Keratinocyte (primary cell): ENCODE measurements around the gene VOPP1. TPM values are rescaled to one million over a fixed set of nuclear protein-coding genes. Genes with fewer than 3 reads are reported as not detected.
"Not testable (repeated sequence)": the region's sequence is repeated elsewhere in the genome, so short reads cannot be mapped to it uniquely, and the experiment has no call there.

Source experiments
- DNase-seq: peaks from one replicate; pipeline ENCODE4 v3.0.0-alpha.2; 2011; ENCODE audit warnings: low read depth, missing footprints, low spot score
- FAIRE-seq: peaks from 2 replicates; lab custom pipeline; 2011; peaks lifted over from hg19 to GRCh38; lab: Jason Lieb, UNC
- H2AFZ ChIP-seq: 2 replicates; pipeline ENCODE4 v1.6.0; 2012; ENCODE audit warnings: low read length, control low read depth, inconsistent platforms; ENCODE audit not compliant: control insufficient read depth
- H3K27ac ChIP-seq: 2 replicates; pipeline ENCODE4 v1.5.1; 2011; ENCODE audit warnings: low read length; ENCODE audit not compliant: control insufficient read depth, insufficient read depth
- H3K27me3 ChIP-seq: 3 replicates; pipeline ENCODE4 v1.6.0; 2011; ENCODE audit warnings: low read length; ENCODE audit not compliant: control insufficient read depth, insufficient read depth; ENCODE audit errors: extremely low read depth
- H3K36me3 ChIP-seq, 2 experiments: 2 replicates in 1 of 2; 3 replicates in 1 of 2; pipeline ENCODE4 v1.5.1; 2011; ENCODE audit warnings: low read length in 2 of 2, mild to moderate bottlenecking in 1 of 2; ENCODE audit not compliant: control insufficient read depth in 2 of 2, insufficient read depth in 2 of 2; ENCODE audit errors: extremely low read depth in 1 of 2
- H3K4me1 ChIP-seq: 3 replicates; pipeline ENCODE4 v1.5.1; 2011; ENCODE audit warnings: low read length; ENCODE audit not compliant: control insufficient read depth, insufficient read depth; ENCODE audit errors: extremely low read depth
- H3K4me2 ChIP-seq: 3 replicates; pipeline ENCODE4 v1.6.0; 2011; ENCODE audit warnings: low read depth, low read length; ENCODE audit not compliant: control insufficient read depth, insufficient read depth; ENCODE audit errors: extremely low read depth
- H3K4me3 ChIP-seq, 3 experiments: fragments of 200-600 bp in 1 of 3; sonication (generic) in 1 of 3; 2 replicates in 2 of 3; 3 replicates in 1 of 3; pipeline ENCODE4 v1.5.1; 2011 to 2016; ENCODE audit warnings: low read length in 3 of 3, mild to moderate bottlenecking in 3 of 3, control low read depth in 2 of 3, inconsistent platforms in 1 of 3, low read depth in 1 of 3, mixed read lengths in 1 of 3, mixed run types in 1 of 3, moderate library complexity in 1 of 3; ENCODE audit not compliant: control insufficient read depth in 2 of 3, insufficient read depth in 2 of 3; ENCODE audit errors: extremely low read depth in 1 of 3
- H3K79me2 ChIP-seq: 2 replicates; pipeline ENCODE4 v1.6.0; 2012; ENCODE audit warnings: low read length; ENCODE audit not compliant: control insufficient read depth, insufficient read depth
- H3K9ac ChIP-seq: 3 replicates; pipeline ENCODE4 v1.6.0; 2011; ENCODE audit warnings: low read length; ENCODE audit not compliant: control insufficient read depth, insufficient read depth; ENCODE audit errors: extremely low read depth
- H3K9me1 ChIP-seq: 3 replicates; pipeline ENCODE4 v1.6.0; 2011; ENCODE audit warnings: low read length; ENCODE audit not compliant: control insufficient read depth, insufficient read depth; ENCODE audit errors: extremely low read depth
- H3K9me3 ChIP-seq: 2 replicates; pipeline ENCODE4 v1.5.1; 2012; ENCODE audit warnings: low read depth, low read length; ENCODE audit not compliant: control insufficient read depth
- H4K20me1 ChIP-seq: 3 replicates; pipeline ENCODE4 v1.6.0; 2011; ENCODE audit warnings: low read length; ENCODE audit not compliant: control insufficient read depth, insufficient read depth; ENCODE audit errors: extremely low read depth
- EZH2 ChIP-seq: IDR thresholded peaks from one replicate; pipeline ENCODE4 v1.6.1; 2012; ENCODE audit warnings: inconsistent platforms, mild to moderate bottlenecking, low read length, moderate library complexity
- dilution Hi-C: fragments of 300-500 bp; cut with MboI; formaldehyde crosslinking; loops from one replicate; pipeline ENCODE4 v1.7.0; 2020; ENCODE audit warnings: low sequenced_read_pairs; ENCODE audit not compliant: extremely low pct_ligation_motif_present
- polyA plus RNA-seq, 5 experiments: library from polyadenylated mRNA; depleted of rRNA in 3 of 5; stranded (reverse) in 3 of 5; stranded (forward) in 1 of 5; unstranded in 1 of 5; fragments of >200 nt; gene quantifications; 1 replicate in 1 of 5; 2 replicates in 3 of 5; 3 replicates in 1 of 5; pipeline versions ENCODE4 v1.2.1 to v1.2.3, GENCODE V29; 2011 to 2012; ENCODE audit warnings: missing spikeins in 2 of 5, low read depth in 1 of 5, low replicate concordance in 1 of 5
- TF ChIP-seq, protein P1 (sequence below), 3 experiments: IDR thresholded peaks in 1 of 3; conservative IDR thresholded peaks in 1 of 3; optimal IDR thresholded peaks in 1 of 3; 2 replicates in 2 of 3; 3 replicates in 1 of 3; pipeline versions ENCODE3 to v1.5.1; 2011; ENCODE audit warnings: low read length in 3 of 3, mild to moderate bottlenecking in 3 of 3, moderate library complexity in 2 of 3, control low read depth in 1 of 3, inconsistent platforms in 1 of 3; ENCODE audit not compliant: insufficient read depth in 2 of 3; ENCODE audit errors: extremely low read depth in 1 of 3

Gene VOPP1
- polyA plus RNA-seq, 1 donor (not counting 4 experiments of a cell fraction or from before 2014, with no cell fraction given): 49.2 TPM

DNA sequence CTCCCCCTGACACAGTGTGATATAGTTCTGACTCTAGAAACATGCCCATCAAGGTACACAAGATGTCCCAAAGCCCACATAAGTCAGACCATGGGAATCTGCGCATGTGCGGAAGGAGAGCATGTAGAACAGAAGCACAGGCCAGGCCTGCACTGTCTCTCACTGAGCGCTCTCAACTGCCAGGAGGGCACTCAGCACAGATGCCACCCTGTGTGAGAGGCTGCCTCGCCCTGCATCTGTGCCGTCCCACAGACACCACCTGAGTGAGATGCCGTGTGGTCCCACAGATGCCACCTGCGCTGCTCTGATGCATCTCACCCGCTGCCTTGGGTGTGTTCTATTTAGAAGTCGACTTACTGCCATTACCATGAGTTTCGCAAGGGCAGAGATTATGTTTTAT is 98.4 kb downstream of the VOPP1 start:
- Histone ChIP-seq H3K9me3 (no peaks in the 10 kb centered on the region), H3K9me1 (no peaks in the 10 kb centered on the region), H2AFZ (no peak overlapping the region), H3K27me3 (no peaks in the 10 kb centered on the region), H4K20me1 (no peaks in the 10 kb centered on the region), H3K79me2 (no peaks in the 10 kb centered on the region), H3K4me1 (no peaks in the 10 kb centered on the region), H3K4me3 (no peak overlapping the region), H3K4me2 (no peak overlapping the region), H3K36me3 (peaks cover 3 to 5% of the 10 kb centered on the region in 2 experiments), H3K9ac (no peak overlapping the region), H3K27ac (no peak overlapping the region)
- FAIRE-seq (no peak), DNase-seq (no peak)
- dilution Hi-C loops: no loop called here
- no peak for TF ChIP-seq EZH2
- TF ChIP-seq, protein P1, sequence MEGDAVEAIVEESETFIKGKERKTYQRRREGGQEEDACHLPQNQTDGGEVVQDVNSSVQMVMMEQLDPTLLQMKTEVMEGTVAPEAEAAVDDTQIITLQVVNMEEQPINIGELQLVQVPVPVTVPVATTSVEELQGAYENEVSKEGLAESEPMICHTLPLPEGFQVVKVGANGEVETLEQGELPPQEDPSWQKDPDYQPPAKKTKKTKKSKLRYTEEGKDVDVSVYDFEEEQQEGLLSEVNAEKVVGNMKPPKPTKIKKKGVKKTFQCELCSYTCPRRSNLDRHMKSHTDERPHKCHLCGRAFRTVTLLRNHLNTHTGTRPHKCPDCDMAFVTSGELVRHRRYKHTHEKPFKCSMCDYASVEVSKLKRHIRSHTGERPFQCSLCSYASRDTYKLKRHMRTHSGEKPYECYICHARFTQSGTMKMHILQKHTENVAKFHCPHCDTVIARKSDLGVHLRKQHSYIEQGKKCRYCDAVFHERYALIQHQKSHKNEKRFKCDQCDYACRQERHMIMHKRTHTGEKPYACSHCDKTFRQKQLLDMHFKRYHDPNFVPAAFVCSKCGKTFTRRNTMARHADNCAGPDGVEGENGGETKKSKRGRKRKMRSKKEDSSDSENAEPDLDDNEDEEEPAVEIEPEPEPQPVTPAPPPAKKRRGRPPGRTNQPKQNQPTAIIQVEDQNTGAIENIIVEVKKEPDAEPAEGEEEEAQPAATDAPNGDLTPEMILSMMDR (optimal IDR thresholded peaks at IDR 0.05 in 1 of 3, IDR thresholded peaks at IDR 0.05 in 1 of 3, conservative IDR thresholded peaks at IDR 0.05 in 1 of 3; ENCODE audit: extremely low read depth in 1 of 3, insufficient read depth in 2 of 3, low read length in 3 of 3): no peak

DNA sequence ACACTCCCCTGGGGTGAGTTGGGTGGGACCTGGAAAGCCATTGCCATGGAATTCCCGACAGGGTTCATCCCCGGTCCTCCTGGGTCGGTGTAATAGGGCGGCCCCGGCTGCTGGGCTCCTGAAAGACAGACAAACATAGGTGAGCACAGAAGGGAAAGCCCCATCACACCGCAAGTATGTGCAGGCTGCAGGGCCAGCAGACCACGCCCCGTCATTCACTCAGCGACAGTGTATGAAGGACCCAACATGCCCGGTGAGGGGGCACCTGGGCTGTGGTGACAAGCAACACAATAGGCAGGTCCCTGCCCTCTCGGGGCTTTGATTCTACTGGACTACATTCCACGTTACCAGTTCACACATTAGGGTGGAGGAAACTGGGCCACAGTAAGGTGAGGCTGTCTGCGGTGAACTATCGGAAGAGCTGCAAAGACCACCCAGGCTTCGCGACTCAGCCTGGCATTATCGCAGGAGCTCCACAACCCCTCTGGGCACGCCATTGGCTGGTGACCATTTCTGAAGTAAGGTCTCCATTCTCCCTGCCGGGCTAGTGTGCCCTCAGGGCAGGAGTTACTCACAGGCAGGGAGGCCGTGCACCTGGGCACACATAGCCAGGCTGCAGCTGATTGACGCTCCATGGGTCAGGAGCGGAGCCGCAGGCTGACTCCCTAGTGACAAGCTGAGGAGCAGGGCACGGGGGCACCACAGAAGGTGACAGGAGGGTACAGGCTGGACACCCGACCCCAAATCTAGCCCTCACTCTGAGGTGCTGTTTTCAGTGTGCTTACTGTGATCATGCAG is 99.2 kb downstream of the VOPP1 start:
- DNase-seq: no peak
- no peak for FAIRE-seq
- no peaks in the 10 kb centered on the region for H4K20me1 ChIP-seq
- no peaks in the 10 kb centered on the region for H3K9me3 ChIP-seq
- TF ChIP-seq EZH2: no peak
- TF ChIP-seq, protein P1 (optimal IDR thresholded peaks at IDR 0.05 in 1 of 3, IDR thresholded peaks at IDR 0.05 in 1 of 3, conservative IDR thresholded peaks at IDR 0.05 in 1 of 3; ENCODE audit: extremely low read depth in 1 of 3, insufficient read depth in 2 of 3, low read length in 3 of 3): no peak
- H2AFZ ChIP-seq: no peak overlapping the region
- H3K9me1 ChIP-seq: no peaks in the 10 kb centered on the region
- dilution Hi-C loops: no loop called here
- no peak overlapping the region for H3K4me3 ChIP-seq
- H3K9ac ChIP-seq: no peak overlapping the region
- H3K27me3 ChIP-seq: no peaks in the 10 kb centered on the region
- no peaks in the 10 kb centered on the region for H3K79me2 ChIP-seq
- H3K27ac ChIP-seq: no peak overlapping the region
- no peaks in the 10 kb centered on the region for H3K4me1 ChIP-seq
- peaks cover 3 to 6% of the 10 kb centered on the region in 2 experiments for H3K36me3 ChIP-seq
- no peak overlapping the region for H3K4me2 ChIP-seq

DNA sequence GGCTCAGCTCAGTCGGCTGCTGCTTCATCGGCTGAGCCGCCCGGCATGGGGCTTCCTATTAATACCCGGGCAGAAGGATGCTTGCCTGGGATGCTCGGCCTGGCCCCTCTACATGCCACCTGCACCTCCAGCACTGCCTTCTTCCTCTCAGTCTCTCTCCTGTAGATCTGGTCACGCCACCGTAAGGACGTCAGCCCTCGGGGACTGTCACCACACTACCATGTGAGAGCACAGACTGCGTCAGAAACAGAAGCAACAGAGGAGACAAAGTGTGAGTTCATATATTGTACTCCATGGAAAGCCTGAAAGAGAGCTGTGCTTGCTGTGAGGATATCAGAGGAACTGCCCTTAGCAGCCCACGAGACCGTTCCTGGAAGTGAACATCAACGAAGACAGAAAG is 99.9 kb downstream of the VOPP1 start:
- H3K9ac ChIP-seq, FAIRE-seq, H3K27ac ChIP-seq, H3K4me1 ChIP-seq, H3K4me3 ChIP-seq, H3K9me1 ChIP-seq, H3K36me3 ChIP-seq, H3K4me2 ChIP-seq, H3K79me2 ChIP-seq, H3K27me3 ChIP-seq, H4K20me1 ChIP-seq, DNase-seq, H2AFZ ChIP-seq, dilution Hi-C loops, H3K9me3 ChIP-seq: not testable (repeated sequence)

DNA sequence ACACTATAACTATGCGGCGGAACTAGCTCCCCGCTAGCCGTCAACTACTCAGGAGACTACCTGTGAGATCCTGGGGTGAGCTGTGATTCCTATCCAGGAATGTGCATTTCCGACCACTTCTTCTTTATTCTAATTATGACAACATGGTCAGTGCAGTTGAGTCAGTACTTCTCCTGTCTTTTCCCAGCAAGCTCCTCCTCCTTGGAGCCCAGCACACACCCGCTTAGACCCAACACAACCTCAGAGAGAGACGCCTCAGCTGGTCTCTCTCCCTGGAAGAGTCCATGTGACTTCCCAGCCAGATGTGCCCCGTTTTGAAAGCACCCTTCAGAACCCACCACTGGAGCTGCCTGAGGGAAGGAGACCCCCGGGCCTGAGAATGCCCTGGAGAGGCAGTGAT is 100.7 kb downstream of the VOPP1 start:
- H3K79me2 ChIP-seq, H3K9me1 ChIP-seq, H3K9me3 ChIP-seq, H3K36me3 ChIP-seq, dilution Hi-C loops, H4K20me1 ChIP-seq, H3K9ac ChIP-seq, H3K27me3 ChIP-seq, H3K4me3 ChIP-seq, H3K27ac ChIP-seq, H3K4me2 ChIP-seq, H3K4me1 ChIP-seq, H2AFZ ChIP-seq, FAIRE-seq, DNase-seq: not testable (repeated sequence)
